Activated effector memory CD4-positive, alpha-beta T cell treated with Interleukin-2 at 50 U/mL for 16 hours (primary cell): Measurements from ENCODE around the gene SORD.
"Not testable (repeated sequence)": the region's sequence is repeated elsewhere in the genome, so short reads cannot be mapped to it uniquely, and the experiment has no call there.

ENCODE experiments used
- DNase-seq: peaks from one replicate; pipeline ENCODE4 v3.0.0-alpha.2; 2020

SORD gene

GRCh38 chr15:45025627-45026026, 2.6 kb downstream of the SORD start:
- DNase-seq = not testable (repeated sequence)

DNA sequence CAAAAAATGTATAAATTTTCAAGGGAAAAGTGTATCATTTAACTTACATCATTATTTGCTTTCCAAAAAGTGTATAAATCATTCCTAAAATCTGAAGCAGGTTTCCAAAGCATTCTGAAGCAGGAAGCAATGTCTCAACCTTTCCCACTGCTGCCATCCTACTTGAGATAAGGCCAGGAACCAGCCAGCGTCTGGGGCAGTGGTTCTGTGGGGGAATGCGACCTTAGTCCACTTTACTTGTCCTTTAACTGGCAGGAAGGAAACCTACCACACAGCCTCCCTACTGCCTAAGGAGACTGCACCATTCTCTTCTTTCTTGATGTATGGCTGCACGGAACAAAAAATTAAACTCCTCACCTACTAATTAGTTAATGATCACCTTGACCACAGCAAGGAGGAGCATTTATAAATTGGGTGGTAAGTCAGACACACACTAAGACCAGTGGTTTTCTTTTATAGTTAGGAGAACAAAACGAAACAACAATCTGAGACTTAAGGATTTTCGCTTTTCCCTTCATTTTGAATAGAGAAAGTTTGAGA, 3.7 kb downstream of the SORD start:
- no peak for DNase-seq

DNA sequence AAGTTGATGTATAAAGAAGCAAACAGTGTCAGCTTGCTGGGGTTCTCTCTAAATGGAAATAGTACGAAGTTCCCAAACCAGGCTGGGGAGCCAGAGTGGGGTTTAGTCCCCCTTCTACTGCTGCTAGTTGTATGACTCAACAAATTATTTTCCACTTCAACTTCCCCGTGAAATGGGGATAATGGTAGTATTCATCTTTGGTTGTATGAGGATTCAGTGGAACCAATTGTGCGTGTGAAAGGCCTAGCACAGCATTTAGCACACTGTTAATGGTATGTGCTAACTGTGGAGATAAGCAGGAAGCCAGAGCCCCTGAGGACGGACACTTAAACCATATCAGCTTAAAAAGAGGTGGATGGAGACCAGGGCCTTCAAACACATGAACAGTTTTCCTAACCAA, 4.2 kb downstream of the SORD start:
- DNase-seq = no peak

- no peak for DNase-seq
These were observed 7.7 kb downstream of the SORD start for GRCh38 chr15:45030743-45031142.

DNA sequence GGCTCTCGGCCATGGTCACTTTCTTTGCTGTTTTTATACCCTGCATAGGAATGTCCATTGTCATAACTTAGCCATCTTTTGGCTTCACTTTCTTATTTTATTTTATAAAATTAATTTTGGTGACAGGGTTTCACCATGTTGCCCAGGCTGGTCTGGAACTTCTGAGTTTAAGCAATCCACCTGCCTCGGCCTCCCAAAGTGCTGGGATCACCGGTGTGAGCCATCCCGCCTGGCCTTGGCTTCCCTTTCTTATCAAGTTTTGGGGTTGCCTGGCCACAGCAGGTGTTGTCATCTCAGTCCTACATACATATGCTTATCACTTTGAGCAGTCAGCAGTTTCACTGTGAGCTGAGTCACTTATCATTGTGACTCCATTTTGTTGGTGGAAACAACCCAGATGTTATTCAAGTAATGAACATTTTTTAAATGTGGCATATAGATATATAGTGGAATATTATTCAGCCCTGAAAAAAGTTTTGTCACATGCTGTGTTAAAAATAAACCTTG, 8.6 kb downstream of the SORD start:
- not testable (repeated sequence) for DNase-seq

GRCh38 chr15:45032501-45032900, 9.5 kb downstream of the SORD start:
- not testable (repeated sequence) for DNase-seq

DNA sequence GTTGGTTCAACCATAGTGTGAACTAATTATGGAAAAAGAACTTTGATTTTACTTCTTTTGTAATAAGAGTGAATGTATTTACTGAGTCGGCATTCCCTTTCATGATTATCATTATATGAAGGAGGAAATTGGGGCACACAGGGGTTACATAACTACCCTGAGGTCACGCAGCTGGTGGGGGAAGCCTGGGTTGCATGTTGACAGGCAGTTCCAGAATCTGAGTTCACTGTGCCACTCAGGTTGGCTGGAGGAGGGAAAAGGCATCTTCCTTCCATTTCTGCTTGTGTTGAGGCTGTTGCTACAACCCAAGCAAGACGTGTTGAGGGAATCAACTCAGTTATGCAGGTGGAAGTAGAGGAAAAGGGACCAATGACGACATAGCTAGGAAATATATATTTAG, 11.1 kb downstream of the SORD start:
- not testable (repeated sequence) for DNase-seq

- not testable (repeated sequence) for DNase-seq
These were observed 11.8 kb downstream of the SORD start for GRCh38 chr15:45034600-45035375.

DNA sequence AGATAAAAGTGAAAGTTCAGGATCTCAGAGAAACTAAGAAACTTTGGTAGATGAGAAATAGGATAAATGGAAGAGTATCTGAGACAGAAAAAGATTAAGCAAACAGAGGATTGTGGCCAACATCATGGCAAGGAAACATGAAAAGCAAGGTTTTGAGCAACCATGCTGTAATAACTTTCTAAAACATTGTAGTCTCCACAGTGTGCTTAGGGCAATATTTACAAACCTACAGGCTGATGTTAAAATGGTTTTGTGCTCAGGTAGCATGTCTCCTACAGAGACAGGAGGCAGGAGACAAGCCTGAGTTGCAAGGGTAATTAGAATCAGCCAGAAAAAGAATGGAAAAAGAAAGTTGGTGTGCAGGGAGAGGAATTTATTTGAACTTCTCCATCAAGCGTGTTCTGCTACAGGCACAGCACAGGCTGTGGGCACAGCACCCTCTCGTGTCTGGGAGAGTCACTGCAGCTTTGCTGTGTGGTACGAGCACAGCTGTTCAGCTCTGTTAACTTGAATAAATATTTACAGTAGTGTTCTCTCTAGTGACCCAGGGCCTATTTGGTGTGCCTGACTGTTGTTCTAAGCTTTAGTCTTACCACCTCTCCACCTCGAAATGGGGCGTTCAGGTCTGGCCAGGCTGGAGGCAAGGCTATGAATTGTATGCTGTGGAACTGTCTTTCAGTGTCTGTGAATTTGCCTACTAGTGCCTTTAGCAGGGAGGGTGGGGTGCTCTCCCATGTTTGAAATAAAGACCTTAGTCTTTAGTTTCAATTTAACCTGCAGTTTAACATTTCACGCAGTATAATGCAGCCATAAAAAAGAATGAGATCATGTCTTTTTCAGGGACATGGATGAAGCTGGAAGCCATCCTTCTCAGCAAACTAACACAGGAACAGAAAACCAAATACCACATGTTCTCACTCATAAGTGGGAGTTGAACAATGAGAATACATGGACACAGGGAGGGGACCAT, 14.1 kb downstream of the SORD start:
- DNase-seq = peak; percentile 54

DNA sequence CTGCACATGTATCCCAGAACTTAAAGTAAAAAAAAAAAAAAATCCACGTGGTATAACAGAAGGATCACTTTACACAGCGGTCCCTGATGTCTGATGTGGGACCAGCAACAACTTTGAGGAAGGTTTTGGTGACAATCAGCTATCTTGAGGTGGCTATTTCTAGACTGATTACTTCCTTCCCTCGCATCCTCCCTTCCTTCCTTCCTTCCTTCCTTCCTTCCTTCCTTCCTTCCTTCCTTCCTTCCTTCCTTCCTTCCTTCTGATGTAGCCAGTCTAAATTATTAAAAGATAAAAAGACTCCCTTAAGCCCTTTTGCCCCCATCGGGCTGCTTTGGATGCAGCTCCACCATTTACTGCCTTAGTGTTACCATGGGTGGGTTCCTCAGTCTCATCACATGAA, 14.9 kb downstream of the SORD start:
- no peak for DNase-seq

- not testable (repeated sequence) for DNase-seq
These were observed 17.4 kb downstream of the SORD start for GRCh38 chr15:45040396-45040795.

DNA sequence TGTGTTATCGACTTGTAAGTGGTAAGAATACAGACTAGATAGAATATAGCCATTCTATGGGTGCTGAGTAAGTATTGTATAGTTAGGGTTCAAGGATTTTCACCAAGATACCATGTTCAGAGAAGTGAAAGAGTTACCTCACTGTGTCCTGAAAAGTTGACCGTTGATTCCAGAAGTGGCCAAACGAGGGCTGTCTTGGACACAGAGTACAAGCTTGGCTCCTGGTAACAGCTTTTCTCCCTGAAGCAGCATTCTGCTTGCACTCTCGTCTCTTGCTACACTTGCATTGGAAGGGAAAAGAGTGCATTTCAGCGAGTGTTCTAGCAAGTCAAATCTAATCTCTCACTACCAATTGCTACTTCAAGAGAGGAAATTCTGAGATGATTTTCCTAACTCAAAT, 18.5 kb downstream of the SORD start:
- DNase-seq = not testable (repeated sequence)

- DNase-seq = not testable (repeated sequence)
These were observed 19.9 kb downstream of the SORD start for GRCh38 chr15:45042859-45043258.

- DNase-seq = not testable (repeated sequence)
These were observed 21.3 kb downstream of the SORD start for GRCh38 chr15:45044270-45044669.

GRCh38 chr15:45048449-45048793, 25.4 kb downstream of the SORD start:
- not testable (repeated sequence) for DNase-seq

DNA sequence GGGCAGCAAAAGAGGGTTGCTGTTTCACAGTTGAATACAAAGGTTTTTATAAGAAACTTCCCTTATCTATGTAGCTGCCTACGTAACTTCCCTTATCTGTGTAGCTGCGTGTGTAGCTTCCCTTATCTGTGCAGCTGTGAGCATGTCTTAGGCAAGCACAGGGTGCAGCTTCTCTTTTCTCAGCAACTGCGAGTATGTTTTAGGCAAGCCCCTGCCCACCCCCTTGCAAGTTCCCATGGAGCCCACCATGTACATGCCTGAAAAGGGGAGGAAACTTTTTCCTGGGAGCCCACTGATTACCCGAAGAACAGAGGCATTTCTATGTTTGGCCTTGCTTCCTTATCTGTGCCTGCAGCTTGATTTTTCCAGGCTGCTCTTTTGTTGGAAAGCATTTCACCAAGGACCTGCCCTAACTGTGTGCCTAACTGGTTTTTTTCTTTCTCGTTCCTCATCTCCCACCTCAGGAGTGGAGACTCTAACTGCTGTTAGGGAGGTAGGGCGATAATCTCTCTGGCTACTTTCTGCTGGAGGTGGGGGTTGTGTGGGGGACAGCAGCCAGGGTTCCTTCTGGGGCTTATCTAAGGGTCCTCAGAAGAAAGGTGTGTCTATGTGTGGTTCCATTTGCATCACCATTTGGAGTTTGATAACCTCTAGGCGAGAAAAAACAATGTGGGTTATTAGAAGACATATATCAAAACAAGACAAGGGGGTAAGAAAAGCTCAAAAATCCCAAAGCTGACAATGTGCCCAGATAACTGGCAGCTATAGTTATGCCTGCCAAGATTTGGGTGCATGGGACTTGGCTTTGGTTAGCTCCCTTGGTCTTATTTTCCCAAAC, 26.0 kb downstream of the SORD start:
- DNase-seq = no peak

DNA sequence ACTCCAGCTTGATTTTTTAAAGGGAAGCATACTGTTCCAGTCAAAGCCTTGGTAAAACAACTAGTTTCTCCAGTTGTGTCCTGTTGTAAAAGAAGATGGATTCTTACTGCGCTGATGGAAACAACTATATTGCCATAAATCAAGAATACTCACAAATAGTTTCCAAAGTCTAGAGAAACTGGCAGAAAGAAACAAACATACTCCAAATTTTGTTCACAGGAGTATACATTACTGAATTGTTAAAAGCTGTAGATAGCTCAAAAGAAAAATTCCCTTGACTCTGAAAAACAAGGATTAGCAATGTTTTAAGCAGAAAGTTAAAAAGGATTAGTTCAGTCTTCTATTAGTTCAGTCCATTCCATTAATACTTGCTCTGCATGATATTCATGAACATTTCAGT, 27.6 kb downstream of the SORD start:
- DNase-seq = no peak

DNA sequence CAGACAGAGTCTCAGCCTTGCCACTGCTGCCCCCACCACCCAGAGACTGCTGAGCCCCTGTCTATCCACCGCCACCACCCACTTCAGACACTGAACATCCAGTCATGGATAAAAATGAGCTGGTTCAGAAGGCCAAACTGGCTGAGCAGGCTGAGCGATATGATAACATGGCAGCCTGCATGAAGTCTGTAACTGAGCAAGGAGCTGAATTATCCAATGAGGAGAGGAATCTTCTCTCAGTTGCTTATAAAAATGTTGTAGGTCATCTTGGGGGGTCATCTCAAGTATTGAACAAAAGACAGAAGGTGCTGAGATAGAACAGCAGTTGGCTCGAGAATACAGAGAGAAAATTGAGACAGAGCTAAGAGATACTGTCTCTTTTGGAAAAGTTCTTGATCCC, 29.7 kb downstream of the SORD start:
- not testable (repeated sequence) for DNase-seq

DNA sequence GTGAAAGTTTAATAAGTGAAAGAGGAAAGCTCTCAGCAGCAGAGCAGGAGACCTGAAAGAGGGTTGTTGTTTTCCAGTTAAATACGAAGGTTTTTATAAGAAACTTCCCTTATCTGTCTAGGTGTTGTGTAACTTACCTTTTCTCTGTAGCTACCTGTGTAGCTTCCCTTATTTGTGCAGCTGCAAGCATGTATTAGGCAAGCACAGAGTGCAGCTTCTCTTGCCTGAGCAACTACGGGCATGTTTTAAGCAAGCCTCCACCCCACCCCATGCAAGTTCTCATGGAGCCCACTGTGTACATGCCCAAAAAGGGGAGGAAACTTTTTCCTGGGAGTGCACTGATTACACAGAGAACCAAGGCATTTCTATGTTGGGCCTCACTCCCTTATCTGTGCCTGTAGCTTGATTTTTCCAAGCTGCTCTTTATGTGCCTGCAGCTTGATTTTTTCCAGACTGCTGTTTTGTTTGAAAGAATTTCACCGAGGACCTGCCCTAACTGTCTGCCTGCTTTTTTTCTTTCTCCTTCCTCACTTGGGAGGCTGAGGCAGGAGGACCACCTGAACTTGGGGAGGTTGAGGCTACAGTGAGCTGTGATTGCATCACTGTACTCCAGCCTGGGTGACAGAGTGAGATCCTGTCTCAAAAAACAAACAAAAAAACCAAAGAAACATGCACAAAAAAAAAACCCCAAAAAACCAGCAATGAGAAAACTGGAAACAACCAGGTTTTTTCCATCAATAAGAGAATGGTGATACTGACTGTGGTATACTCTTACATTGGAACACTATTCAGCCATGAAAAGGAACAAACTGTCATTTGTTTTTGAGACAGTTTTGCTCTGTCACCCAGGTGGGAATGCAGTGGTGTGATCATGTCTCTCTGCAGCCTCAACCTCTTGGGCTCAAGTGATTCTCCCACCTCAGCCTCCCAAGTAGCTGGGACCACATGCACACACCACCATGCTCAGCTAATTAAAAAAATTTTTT, 36.0 kb downstream of the SORD start:
- not testable (repeated sequence) for DNase-seq

- DNase-seq = not testable (repeated sequence)
These were observed 39.3 kb downstream of the SORD start for GRCh38 chr15:45062301-45062700.

- no peak for DNase-seq
These were observed 41.4 kb downstream of the SORD start for GRCh38 chr15:45064386-45064785.
